GM12874 (cell line): Measurements from ENCODE around the gene RNF14.

Experiments
- TF ChIP-seq, protein P1 (sequence below): IDR thresholded peaks from 2 replicates; pipeline ENCODE4 v1.5.1; 2011; ENCODE audit warnings: low read depth, mild to moderate bottlenecking, control low read depth, low read length, moderate library complexity; ENCODE audit not compliant: insufficient read depth

Gene RNF14

DNA sequence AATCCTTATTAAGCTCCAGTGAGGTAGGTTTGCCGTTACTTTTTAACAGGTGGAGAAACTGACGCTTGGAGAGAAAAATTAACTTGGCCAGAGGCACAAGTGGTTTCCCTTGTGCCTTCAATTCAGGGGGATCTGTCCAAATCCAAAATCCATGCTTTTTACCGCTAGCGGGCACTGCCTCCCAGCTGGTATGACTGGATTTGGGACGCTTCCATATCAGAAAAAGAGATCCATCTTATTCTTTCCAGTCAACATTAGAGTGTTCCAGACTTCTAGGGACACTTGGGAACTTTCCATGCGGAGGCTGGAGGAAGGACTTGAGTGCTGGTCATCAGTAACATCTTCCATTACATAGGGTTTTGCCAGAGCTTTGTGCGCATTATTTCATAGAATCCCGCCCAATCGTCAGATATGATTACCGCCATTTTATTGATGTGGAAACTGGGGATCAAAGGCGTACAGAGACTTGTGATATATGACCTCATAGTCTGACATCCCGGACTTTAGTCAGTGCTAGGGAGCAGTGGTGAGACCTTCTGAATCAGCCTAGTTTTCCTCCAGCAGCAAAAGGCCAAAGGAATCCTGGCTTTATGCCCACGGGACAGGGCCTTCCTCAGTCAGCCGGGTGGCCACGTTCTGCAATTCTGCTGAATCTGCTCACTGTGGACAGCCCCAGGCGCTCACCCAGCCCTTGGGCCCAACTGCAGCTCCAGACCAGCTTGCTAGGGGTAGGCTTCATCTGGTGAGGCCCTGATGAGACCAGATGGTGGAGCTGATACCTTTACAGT lies 45.0 kb downstream of the RNF14 start:
- TF ChIP-seq, protein P1, sequence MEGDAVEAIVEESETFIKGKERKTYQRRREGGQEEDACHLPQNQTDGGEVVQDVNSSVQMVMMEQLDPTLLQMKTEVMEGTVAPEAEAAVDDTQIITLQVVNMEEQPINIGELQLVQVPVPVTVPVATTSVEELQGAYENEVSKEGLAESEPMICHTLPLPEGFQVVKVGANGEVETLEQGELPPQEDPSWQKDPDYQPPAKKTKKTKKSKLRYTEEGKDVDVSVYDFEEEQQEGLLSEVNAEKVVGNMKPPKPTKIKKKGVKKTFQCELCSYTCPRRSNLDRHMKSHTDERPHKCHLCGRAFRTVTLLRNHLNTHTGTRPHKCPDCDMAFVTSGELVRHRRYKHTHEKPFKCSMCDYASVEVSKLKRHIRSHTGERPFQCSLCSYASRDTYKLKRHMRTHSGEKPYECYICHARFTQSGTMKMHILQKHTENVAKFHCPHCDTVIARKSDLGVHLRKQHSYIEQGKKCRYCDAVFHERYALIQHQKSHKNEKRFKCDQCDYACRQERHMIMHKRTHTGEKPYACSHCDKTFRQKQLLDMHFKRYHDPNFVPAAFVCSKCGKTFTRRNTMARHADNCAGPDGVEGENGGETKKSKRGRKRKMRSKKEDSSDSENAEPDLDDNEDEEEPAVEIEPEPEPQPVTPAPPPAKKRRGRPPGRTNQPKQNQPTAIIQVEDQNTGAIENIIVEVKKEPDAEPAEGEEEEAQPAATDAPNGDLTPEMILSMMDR = no peak

DNA sequence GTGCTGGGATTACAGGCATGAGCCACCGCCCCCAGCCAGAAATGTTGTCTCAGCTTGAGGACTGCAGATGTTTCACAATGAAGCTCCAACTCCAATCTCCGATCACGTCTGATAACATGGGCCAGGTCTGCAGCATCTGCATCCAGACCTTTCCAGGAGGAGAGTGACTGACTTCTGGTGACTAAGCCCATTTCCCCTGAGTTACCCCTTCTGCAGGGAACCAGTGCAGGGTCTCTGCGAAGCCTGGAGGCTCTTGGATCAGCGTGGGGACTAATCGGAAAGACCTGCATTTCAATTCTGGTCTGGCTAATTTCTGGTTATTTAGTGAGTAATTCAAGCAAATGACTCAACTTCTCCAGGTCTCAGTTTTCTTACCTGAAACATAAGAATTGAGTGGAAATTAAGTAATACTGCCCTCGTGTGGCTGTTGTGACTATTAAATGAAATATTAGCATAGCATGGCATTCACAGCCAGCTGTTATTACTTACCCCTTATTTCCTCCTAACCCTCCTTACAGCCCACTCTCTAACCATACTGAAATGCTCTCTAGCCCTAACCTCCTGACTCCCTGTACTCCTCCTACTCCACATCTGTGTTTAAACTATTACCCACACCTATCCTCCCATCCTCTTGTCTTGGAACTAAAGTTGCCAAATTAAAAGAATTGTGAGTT lies 46.1 kb downstream of the RNF14 start:
- TF ChIP-seq, protein P1 = no peak

- TF ChIP-seq, protein P1 = no peak
These were observed 47.1 kb downstream of the RNF14 start for GRCh38 chr5:142015781-142016533.

DNA sequence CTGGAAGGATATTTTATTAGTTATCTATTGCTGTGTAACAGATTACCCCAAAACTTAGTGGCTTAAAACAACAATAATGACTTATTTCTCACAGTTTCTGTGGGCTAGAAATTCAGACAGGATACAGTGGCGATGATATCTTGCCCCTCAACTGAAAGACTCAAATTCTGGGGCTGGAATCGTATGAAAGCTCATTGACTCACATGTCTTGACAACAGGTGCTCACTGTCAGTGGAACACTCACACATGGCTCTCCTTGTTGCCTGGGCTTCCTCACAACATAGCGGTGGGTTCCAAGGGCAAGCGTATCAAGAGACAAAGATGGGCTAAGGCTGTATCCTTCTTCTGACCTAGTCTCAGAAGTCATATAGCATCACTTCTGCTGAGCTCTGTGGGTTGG lies 47.7 kb downstream of the RNF14 start:
- TF ChIP-seq, protein P1 = no peak

GRCh38 chr5:142017832-142018427 lies 49.0 kb downstream of the RNF14 start:
- TF ChIP-seq, protein P1 = no peak

DNA sequence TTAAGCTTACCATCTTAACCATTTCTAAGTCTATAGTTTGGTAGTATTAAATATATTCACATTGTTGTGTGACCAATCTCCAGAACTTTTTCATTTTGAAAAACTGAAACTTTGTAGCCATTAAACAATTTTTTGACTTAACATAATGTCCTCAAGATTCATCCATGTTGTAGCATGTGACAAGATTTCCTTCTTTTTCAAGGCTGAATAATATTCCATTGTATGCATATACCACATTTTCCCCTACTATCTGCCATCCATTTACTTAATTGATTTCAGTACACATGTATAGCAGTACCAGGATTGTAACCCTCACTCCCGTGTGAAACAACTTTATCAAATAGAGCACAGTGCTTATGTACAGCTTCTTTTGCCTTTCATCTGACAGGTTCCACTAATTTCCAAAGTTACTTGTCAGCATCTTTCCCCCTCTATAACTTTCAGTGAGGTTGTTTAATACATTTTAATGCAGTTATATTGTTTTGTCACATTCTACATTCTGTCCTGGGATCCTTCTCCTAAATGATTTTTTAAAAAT lies 51.3 kb downstream of the RNF14 start:
- TF ChIP-seq, protein P1 = no peak

DNA sequence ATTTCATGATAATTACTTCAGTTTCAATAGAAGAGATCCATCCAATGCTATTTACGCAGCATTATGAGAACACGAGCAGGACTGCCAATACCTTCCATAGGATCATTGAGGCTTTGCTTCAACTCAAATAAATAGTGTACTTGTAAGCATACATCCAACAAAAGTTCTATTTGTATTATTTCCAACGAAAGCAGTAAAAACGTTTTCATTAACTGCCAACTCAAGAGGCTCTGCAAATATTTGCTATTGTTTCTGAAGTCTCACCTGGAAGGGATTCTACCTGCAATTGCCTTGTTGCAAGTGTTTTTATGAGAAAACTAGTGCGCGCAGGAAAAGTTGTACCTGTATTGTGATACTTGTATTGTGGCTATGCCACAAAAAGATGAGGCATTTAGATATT lies 54.9 kb downstream of the RNF14 start:
- TF ChIP-seq, protein P1 = no peak
